Uterus (tissue), 2 donors: ENCODE data around the gene SEC14L5.

Experiments
- CTCF ChIP-seq, 4 experiments: fragments of 200-600 bp in 2 of 4; fragments of 450-650 bp in 2 of 4; sonication (generic) in 2 of 4; IDR thresholded peaks; one replicate each; pipeline ENCODE4 v1.5.1; 2016 to 2019; ENCODE audit warnings: antibody characterized with exemption in 4 of 4, mild to moderate bottlenecking in 2 of 4, moderate library complexity in 1 of 4
- POLR2A ChIP-seq, 2 donors: fragments of 450-650 bp; IDR thresholded peaks; one replicate each; pipeline ENCODE4 v1.6.1; 2016; ENCODE audit warnings: antibody characterized with exemption in 2 of 2, mild to moderate bottlenecking in 1 of 2, moderate library complexity in 1 of 2

- TF ChIP-seq POLR2A (IDR thresholded peaks at IDR 0.05) (no peak), CTCF (IDR thresholded peaks at IDR 0.05) (peak in 3 of 4 experiments; percentile 7 to 30 (median 10))
Observed at GRCh38 chr16:4936181-4936990, 21.7 kb upstream of the SEC14L5 start.
